Colonic mucosa (tissue), 4 donors: ENCODE results near the gene WEE1. TPM values are rescaled to one million over a fixed set of nuclear protein-coding genes. Genes with fewer than 3 reads are reported as not detected.
A peak's percentile ranks its signal among the peaks of the same experiment; 100 is the strongest.

Experiments
- DNase-seq: peaks from one replicate; pipeline ENCODE4 v3.0.0-alpha.2; 2020
- H3K27ac ChIP-seq: fragments of 200-600 bp; one replicate; pipeline ENCODE4 v1.8.0; 2021
- H3K27me3 ChIP-seq: fragments of 200-600 bp; one replicate; pipeline ENCODE4 v1.8.0; 2021
- H3K36me3 ChIP-seq: fragments of 200-600 bp; one replicate; pipeline ENCODE4 v1.8.0; 2021
- H3K4me1 ChIP-seq: fragments of 200-600 bp; one replicate; pipeline ENCODE4 v1.8.0; 2021; ENCODE audit warnings: mild to moderate bottlenecking
- H3K4me3 ChIP-seq: fragments of 200-600 bp; one replicate; pipeline ENCODE4 v1.8.0; 2021
- H3K9ac ChIP-seq, 2 donors: one replicate each; pipeline ENCODE4 v1.7.0; 2013; ENCODE audit warnings: control low read depth in 2 of 2, low read depth in 2 of 2, low read length in 2 of 2
- H3K9me3 ChIP-seq: fragments of 200-600 bp; one replicate; pipeline ENCODE4 v1.8.0; 2021
- CTCF ChIP-seq: fragments of 200-600 bp; IDR thresholded peaks from one replicate; pipeline ENCODE4 v1.8.0; 2022; ENCODE audit warnings: antibody characterized with exemption, mild to moderate bottlenecking
- intact Hi-C: fragments of 100-400 bp; cut with DNase I; formaldehyde crosslinking; loops from one replicate; pipeline ENCODE4 v1.14.1; 2022
- total RNA-seq, 2 donors: library from RNA; stranded (reverse); fragmentation: NEBNext Ultra II Directional in 1 of 2; extraction: Animal tissue kit (Norgen Biotek cat#: 25700) in 1 of 2; gene quantifications; one replicate each; pipeline ENCODE4 v1.2.1, GENCODE V29; 2021
- donor health status: healthy.
- donor health status: DM: no; HTN: no; CAD: no.
- donor health status: DM: no; HTN: no; CAD: no.

WEE1 gene
- total RNA-seq, 2 donors from 2014 or later = 27.8 to 37.9 TPM

DNA sequence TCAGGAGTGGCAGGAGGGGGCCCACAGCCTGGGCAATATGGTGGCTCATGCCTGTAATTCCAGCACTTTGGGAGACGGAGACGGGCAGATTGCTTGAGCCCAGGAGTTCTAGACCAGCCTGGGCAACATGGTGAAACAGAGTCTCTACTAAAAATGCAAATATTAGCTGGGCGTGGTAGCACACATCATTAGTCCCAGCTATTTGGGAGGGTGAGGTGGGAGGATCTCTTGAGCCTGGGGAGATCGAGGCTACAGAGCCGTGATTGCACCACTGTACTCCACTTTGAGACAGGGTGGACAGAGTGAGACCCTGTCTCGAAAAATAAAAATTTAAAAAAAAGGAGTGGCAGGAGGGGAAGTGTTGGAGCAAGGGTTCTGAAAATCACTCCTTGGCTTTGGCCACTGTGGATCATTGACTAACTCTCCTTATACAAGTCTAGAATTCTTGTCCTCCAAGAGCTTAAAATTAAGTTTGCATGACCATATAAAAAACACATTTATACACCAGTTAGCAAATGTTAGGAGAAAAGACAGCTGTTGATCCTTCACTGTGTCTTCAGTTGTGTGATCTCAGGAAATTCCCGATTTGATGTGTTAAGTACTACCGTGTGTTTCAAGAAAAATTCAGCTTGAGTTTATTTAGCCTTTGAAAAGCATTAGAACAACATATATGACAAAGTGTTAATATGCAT is 2.3 kb upstream of the WEE1 start:
- Histone ChIP-seq H3K9ac (no peak overlapping the region), H3K27ac (no peak overlapping the region), H3K4me3 (no peak overlapping the region), H3K36me3 (no peaks in the 10 kb centered on the region), H3K9me3 (no peaks in the 10 kb centered on the region), H3K27me3 (no peaks in the 10 kb centered on the region), H3K4me1 (peaks cover 4% of the 10 kb centered on the region)
- intact Hi-C loops = loop anchor here (10.0 kb wide), 1 partner anchor 46 kb away; no protein-coding TSS in a partner anchor
- DNase-seq = no peak
- no peak for TF ChIP-seq CTCF

DNA sequence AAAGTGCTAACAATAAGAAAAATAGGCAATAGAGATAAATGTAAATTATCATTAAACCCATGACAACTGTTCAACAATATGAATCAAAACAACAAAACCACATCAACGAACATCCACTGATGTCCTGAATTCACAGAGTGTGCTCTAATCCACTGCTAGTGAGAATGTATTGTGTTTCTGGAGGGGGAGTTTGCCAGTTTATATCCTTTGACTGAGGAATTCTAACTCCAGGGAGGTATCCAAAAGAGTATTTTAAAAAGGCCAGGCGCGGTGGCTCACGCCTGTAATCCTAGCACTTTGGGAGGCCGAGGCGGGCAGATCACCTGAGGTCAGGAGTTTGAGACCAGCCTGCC is 1.7 kb upstream of the WEE1 start:
- Histone ChIP-seq H3K27ac (no peak overlapping the region), H3K27me3 (no peaks in the 10 kb centered on the region), H3K4me3 (no peak overlapping the region), H3K9ac (no peak overlapping the region), H3K4me1 (peaks cover 4% of the 10 kb centered on the region), H3K9me3 (no peaks in the 10 kb centered on the region), H3K36me3 (no peaks in the 10 kb centered on the region)
- intact Hi-C loops = loop anchor here (10.0 kb wide), 1 partner anchor 47 kb away; no protein-coding TSS in a partner anchor
- no peak for DNase-seq
- TF ChIP-seq CTCF = no peak

- no peaks in the 10 kb centered on the region for H3K27me3 ChIP-seq
- H3K9me3 ChIP-seq = no peaks in the 10 kb centered on the region
- intact Hi-C loops = loop anchor here (10.0 kb wide), 1 partner anchor 49 kb away; no protein-coding TSS in a partner anchor
- H3K9ac ChIP-seq = peak overlapping the region; percentile 83 to 97
- peak overlapping the region; percentile 72 for H3K4me3 ChIP-seq
- no peaks in the 10 kb centered on the region for H3K36me3 ChIP-seq
- TF ChIP-seq CTCF = no peak
- H3K4me1 ChIP-seq = peaks cover 4% of the 10 kb centered on the region
- DNase-seq = peak; percentile 26
- peak overlapping the region; percentile 94 for H3K27ac ChIP-seq
Observed at GRCh38 chr11:9573775-9574621, 528 bp downstream of the WEE1 start.

DNA sequence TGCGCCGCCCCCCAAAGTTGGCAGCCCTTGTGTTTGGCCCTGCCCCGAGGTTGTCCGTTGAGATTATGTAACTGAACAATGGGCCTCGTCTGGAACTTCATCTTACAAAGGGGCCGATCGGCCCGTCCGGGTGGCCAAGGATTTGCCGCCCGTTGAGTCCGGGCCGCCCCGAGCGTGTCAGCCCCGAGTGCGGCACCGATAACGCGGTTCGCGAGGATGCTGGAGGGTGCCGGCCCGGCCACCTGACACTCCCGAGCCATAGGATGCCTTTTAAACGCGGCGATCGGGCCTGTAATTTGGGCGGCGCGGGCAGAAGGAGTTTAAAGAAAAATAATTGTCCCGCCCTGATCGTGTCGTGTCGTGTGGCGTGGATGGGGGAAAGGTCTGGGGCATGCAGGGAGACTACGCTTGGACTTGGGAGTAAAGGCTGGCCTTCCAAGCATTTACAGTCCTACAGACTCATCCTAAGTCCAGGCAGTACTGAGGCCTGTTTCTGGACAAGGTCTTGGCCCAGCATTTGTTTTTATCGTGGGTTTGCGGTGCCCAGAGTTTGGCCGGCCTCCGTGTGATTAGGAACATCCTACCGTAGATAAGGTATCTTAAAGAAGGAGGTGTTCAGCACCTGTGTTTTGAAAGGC is 1.3 kb downstream of the WEE1 start:
- peak overlapping the region; percentile 83 to 97 for H3K9ac ChIP-seq
- DNase-seq = peak; percentile 44
- peaks cover 4% of the 10 kb centered on the region for H3K4me1 ChIP-seq
- TF ChIP-seq CTCF = no peak
- no peaks in the 10 kb centered on the region for H3K36me3 ChIP-seq
- peak overlapping the region; percentile 94 for H3K27ac ChIP-seq
- intact Hi-C loops = loop anchor here (10.0 kb wide), 1 partner anchor 50 kb away; no protein-coding TSS in a partner anchor
- peak overlapping the region; percentile 72 for H3K4me3 ChIP-seq
- H3K27me3 ChIP-seq = no peaks in the 10 kb centered on the region
- H3K9me3 ChIP-seq = no peaks in the 10 kb centered on the region
